Stomach (tissue), 19 donors: ENCODE results near the gene XRCC2. TPM values are rescaled to one million over a fixed set of nuclear protein-coding genes. Genes with fewer than 3 reads are reported as not detected.
"Not testable (repeated sequence)": the region's sequence is repeated elsewhere in the genome, so short reads cannot be mapped to it uniquely, and the experiment has no call there.

ENCODE experiments used
- DNase-seq, 2 donors: peaks; one replicate each; pipeline versions ENCODE4 v3.0.0 to v3.0.0-alpha.2; 2013 to 2019
- H3K27ac ChIP-seq, 5 donors: fragments of 200-600 bp in 4 of 5; sonication (generic) in 4 of 5; one replicate each; pipeline ENCODE4 v1.5.1; 2013 to 2019; ENCODE audit warnings: mild to moderate bottlenecking in 1 of 5, moderate library complexity in 1 of 5
- H3K27me3 ChIP-seq, 3 donors: fragments of 200-600 bp; sonication (generic); one replicate each; pipeline ENCODE4 v1.5.1; 2017 to 2019; ENCODE audit warnings: mixed run types in 1 of 3
- H3K36me3 ChIP-seq, 4 donors: fragments of 200-600 bp; sonication (generic); 1 replicate in 3 of 4; 2 replicates in 1 of 4; pipeline ENCODE4 v1.5.1; 2016 to 2019
- H3K4me1 ChIP-seq, 4 donors: fragments of 200-600 bp; sonication (generic); one replicate each; pipeline ENCODE4 v1.5.1; 2016 to 2019
- H3K4me3 ChIP-seq, 4 donors: fragments of 200-600 bp; sonication (generic) in 3 of 4; one replicate each; pipeline ENCODE4 v1.5.1; 2016 to 2019; ENCODE audit warnings: mild to moderate bottlenecking in 1 of 4
- H3K9me3 ChIP-seq, 4 donors: fragments of 200-600 bp; sonication (generic); one replicate each; pipeline ENCODE4 v1.5.1; 2016 to 2019
- EP300 ChIP-seq: sonication (generic); formaldehyde crosslinking; IDR thresholded peaks from one replicate; pipeline ENCODE4 v1.6.1; 2017; ENCODE audit warnings: antibody characterized with exemption
- POLR2A ChIP-seq, 4 donors: fragments of 450-650 bp; IDR thresholded peaks; one replicate each; pipeline ENCODE4 v1.6.1; 2016; ENCODE audit warnings: antibody characterized with exemption in 4 of 4, control low read depth in 2 of 4, mild to moderate bottlenecking in 1 of 4, moderate library complexity in 1 of 4
- POLR2AphosphoS5 ChIP-seq, 3 donors: sonication (generic); formaldehyde crosslinking; IDR thresholded peaks; one replicate each; pipeline ENCODE4 v1.6.1; 2016; ENCODE audit warnings: antibody characterized with exemption in 3 of 3
- WGBS, 5 donors: extraction: QIAGEN DNeasy Blood & Tissue Kit in 3 of 5; methylation state at CpG; one replicate each; pipeline versions ENCODE4 v1.1.5 to v1.1.7; 2013 to 2018; 5-methylcytosine and 5-hydroxymethylcytosine counted together
- intact Hi-C: fragments of 100-400 bp; cut with DNase I; formaldehyde crosslinking; loops from one replicate; pipeline ENCODE4 v1.15.1; 2023; ENCODE audit warnings: low total_unique reads
- long read RNA-seq, 10 donors: transcript quantifications; one replicate each; lab custom pipeline, GENCODE V29; 2026
- polyA plus RNA-seq, 3 donors: library from polyadenylated mRNA; stranded (reverse); fragments of 200-250 nt; gene quantifications; one replicate each; pipeline ENCODE4 v1.2.3, GENCODE V29; 2013
- total RNA-seq, 5 donors: library from RNA; depleted of rRNA; stranded (reverse); fragments of >200 nt; gene quantifications; one replicate each; pipeline versions ENCODE4 v1.1.0 to v1.2.3, GENCODE V29; 2014 to 2016
- TF ChIP-seq, protein P1 (sequence below), 7 experiments: fragments of 450-650 bp in 4 of 7; fragments of 200-600 bp in 3 of 7; sonication (generic) in 3 of 7; IDR thresholded peaks; one replicate each; pipeline ENCODE4 v1.5.1; 2016 to 2019; ENCODE audit warnings: antibody characterized with exemption in 7 of 7, control low read depth in 2 of 7, mild to moderate bottlenecking in 1 of 7
- donor health status: healthy with polysubstance abuse.
- donor health status: Bipolar disorder and iron deficiency.
- donor health status: healthy.

Gene XRCC2
- total RNA-seq, result 10 to 100 TPM in 1 of 5 donors, 1 to 10 TPM in 2, under 1 TPM in 2; 0.58 to 10.1 (median 1.8) TPM
- polyA plus RNA-seq, result under 1 TPM; 0.46 to 0.68 (median 0.50) TPM
- long read RNA-seq, donor 1, result 0 reads
- long read RNA-seq, donor 2, result 0 reads
- long read RNA-seq, donor 3, result 0 reads
- long read RNA-seq, donor 4, result 0 reads
- long read RNA-seq, donor 5, result 0 reads
- long read RNA-seq, donor 6, partial matches to known transcripts, result 0 of 2 reads
- long read RNA-seq, donor 6, other reads (novel, unspliced or antisense), result 0 of 2 reads
- long read RNA-seq, donor 7, result 0 reads
- long read RNA-seq, donor 8, partial matches to known transcripts, result 0 of 1 reads
- long read RNA-seq, donor 8, other reads (novel, unspliced or antisense), result 0 of 1 reads
- long read RNA-seq, donor 9, result 0 reads
- long read RNA-seq, donor 10, result 0 reads

DNA sequence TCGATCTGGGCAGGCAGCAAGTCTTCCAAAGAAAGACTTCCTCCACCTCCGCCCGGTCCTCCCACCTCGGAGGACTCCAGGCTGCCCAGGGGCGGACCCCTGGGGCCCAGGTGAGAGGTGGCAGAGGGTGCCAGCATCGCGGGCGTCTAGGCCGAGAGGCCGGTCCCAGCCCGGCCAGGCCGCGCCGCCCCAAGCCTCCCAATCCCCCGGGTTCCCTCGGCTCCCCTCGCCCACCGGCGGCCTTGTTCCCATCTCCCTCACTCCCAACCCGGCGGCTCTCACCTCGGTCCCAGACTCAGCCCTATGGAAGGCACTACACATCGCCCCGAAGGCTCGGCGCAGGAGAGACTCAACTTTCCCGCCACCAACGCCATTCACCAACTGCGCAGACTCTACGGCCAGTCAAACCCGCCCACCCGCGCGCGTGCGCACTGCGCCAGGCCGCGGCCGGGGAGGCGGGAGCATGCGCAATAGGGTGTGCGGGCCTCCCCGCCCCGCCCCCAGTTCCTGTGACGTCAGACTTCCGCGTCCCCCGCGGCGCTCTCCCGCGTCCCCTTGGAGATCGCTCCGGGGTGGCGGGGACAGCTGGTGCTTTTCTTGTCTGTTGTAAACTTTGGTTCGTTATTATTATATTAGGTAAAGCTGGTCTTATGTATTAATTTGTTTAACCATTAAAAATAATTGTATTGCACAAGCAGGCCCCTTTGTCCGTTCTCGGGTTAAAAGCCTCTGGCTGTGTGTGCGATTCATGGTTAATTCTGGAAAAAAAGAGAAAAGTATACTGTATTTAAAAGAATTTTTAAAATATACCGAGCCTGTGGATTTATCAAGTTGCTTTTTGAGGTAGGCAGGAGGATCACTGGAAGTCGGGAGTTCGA, at the start of gene XRCC2:
Gene XRCC2 (minus strand): TSS at position 383 of the 878 bp plus-strand sequence. CDS start 62 bp downstream, at position 321.
- H3K27ac ChIP-seq, result peak within 1 kb of the TSS; percentile 83 to 89 (median 88)
- H3K36me3 ChIP-seq, result no peaks in the 10 kb centered on the region
- TF ChIP-seq POLR2A (IDR thresholded peaks at IDR 0.05), result peak in 1 of 4 donors; percentile 65
- peak; percentile 91 to 99 (median 94) for TF ChIP-seq POLR2AphosphoS5 (IDR thresholded peaks at IDR 0.05)
- no peak for TF ChIP-seq EP300
- H3K9me3 ChIP-seq, result no peaks in the 10 kb centered on the region
- intact Hi-C loops, result no loop called here
- WGBS, 5 donors, result 2 to 3% (median 3%) methylated on average over 48 to 63 of the region's 63 CpGs
- peak within 1 kb of the TSS; percentile 64 to 97 (median 74) for H3K4me3 ChIP-seq
- peak; percentile 94 to 98 for DNase-seq
- peaks cover 0 to 20% (median 14%) of the 10 kb centered on the region in 4 donors for H3K4me1 ChIP-seq
- no peaks in the 10 kb centered on the region for H3K27me3 ChIP-seq

DNA sequence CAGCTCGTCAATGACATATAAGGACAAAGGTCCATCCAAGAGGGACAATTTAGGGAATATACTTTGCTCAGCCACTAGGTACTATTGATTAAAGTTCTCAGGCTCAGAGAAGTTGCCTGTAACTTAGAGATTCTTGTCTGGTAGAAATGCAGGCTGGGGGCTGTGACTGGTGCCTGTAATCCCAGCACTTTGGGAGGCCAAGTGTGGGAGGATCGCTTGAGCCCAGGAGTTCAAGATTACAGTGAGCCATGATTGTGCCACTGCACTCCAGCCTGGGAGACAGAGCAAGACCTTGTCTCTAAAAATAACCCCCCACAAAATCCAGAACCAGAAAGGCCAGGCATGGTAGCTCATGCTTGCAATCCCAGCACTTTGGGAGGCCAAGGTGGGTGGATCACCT, 47.4 kb upstream of the XRCC2 start:
- TF ChIP-seq, protein P1, sequence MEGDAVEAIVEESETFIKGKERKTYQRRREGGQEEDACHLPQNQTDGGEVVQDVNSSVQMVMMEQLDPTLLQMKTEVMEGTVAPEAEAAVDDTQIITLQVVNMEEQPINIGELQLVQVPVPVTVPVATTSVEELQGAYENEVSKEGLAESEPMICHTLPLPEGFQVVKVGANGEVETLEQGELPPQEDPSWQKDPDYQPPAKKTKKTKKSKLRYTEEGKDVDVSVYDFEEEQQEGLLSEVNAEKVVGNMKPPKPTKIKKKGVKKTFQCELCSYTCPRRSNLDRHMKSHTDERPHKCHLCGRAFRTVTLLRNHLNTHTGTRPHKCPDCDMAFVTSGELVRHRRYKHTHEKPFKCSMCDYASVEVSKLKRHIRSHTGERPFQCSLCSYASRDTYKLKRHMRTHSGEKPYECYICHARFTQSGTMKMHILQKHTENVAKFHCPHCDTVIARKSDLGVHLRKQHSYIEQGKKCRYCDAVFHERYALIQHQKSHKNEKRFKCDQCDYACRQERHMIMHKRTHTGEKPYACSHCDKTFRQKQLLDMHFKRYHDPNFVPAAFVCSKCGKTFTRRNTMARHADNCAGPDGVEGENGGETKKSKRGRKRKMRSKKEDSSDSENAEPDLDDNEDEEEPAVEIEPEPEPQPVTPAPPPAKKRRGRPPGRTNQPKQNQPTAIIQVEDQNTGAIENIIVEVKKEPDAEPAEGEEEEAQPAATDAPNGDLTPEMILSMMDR (IDR thresholded peaks at IDR 0.05), result no peak
- no peak for TF ChIP-seq POLR2A (IDR thresholded peaks at IDR 0.05)
- no peak for TF ChIP-seq EP300
- TF ChIP-seq POLR2AphosphoS5 (IDR thresholded peaks at IDR 0.05), result no peak
- DNase-seq, result no peak
- no peaks in the 10 kb centered on the region for H3K36me3 ChIP-seq
- no peaks in the 10 kb centered on the region for H3K4me1 ChIP-seq
- H3K27me3 ChIP-seq, result no peaks in the 10 kb centered on the region
- intact Hi-C loops, result no loop called here
- no peak overlapping the region for H3K27ac ChIP-seq
- no peaks in the 10 kb centered on the region for H3K9me3 ChIP-seq
- 79 to 92% (median 88%) methylated on average over 2 of the region's 2 CpGs for WGBS, 5 donors
- H3K4me3 ChIP-seq, result no peak overlapping the region

DNA sequence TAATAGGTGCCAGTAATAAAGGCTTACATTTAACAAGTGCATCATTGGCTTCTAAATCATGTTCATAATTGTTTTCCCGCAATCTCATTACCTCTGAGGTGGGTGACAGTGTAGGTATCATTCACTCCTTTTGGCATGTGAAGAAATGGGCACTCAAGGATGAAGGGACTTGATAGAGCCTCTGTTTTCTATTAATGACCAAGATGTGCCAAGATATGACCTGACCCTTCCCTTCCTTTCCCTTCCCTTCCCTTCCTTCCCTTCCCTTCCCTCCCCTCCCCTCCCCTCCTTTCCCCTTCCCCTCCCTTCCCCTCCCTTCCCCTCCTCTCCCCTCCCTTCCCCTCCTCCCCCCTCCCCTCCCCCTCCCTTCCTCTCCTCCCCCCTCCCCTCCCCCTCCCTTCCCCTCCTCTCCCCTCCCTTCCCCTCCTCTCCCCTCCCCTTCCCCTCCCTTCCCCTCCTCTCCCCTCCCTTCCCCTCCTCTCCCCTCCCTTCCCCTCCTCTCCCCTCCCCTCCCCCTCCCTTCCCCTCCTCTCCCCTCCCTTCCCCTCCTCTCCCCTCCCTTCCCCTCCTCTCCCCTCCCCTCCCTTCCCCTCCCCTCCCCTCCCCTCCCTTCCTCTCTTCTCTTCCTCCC, 36.6 kb upstream of the XRCC2 start:
- DNase-seq, H3K27me3 ChIP-seq, intact Hi-C loops, H3K4me3 ChIP-seq, H3K4me1 ChIP-seq, H3K36me3 ChIP-seq, H3K9me3 ChIP-seq, H3K27ac ChIP-seq: not testable (repeated sequence)
- 93 to 100% (median 97%) methylated on average over 1 of the region's 1 CpG for WGBS, 5 donors

DNA sequence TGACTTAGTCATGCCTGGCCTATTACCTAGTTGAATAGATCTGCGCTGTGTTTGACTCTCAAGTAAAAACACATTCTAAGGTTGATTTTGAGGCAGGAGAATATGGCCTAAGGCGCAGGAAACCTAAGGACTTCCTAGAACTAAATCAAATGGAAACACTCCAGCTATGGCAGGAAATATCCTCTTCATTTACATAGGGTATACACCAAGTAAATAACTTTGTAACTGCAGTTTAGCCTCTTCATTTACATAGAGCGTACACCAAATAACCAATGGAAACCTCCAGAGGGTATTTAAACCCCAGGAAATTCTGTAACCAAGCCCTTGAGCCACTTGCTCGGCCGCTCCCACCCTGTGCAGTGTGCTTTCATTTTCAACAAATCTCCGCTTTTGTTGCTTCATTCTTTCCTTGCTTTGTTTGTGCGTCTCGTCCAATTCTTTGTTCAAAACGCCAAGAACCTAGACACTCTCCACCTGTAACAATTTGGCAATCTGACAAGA, 35.6 kb upstream of the XRCC2 start:
- H3K27ac ChIP-seq, result no peak overlapping the region
- intact Hi-C loops, result no loop called here
- H3K4me1 ChIP-seq, result peaks cover 0 to 5% (median 0%) of the 10 kb centered on the region in 4 donors
- no peaks in the 10 kb centered on the region for H3K36me3 ChIP-seq
- no peak overlapping the region for H3K4me3 ChIP-seq
- peaks cover 0 to 4% (median 0%) of the 10 kb centered on the region in 3 donors for H3K27me3 ChIP-seq
- no peaks in the 10 kb centered on the region for H3K9me3 ChIP-seq
- WGBS, 5 donors, result 64 to 80% (median 77%) methylated on average over 9 of the region's 9 CpGs
- no peak for DNase-seq
- TF ChIP-seq EP300, result no peak
- TF ChIP-seq, protein P1 (IDR thresholded peaks at IDR 0.05), result no peak
- no peak for TF ChIP-seq POLR2AphosphoS5 (IDR thresholded peaks at IDR 0.05)
- no peak for TF ChIP-seq POLR2A (IDR thresholded peaks at IDR 0.05)

DNA sequence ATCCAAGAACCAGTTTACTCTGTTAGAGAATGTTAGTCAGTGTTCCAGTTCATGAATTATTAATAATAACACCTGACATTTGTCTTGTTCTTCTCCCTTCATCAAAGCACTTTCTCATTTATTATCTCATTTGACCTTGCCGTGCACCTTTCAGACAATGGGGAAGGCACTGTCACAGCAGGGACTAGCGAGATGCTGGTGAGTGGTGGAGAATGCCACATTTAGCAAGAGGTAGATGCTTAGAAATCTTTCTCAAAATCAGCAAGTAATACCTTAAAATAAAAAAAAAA, 34.2 kb upstream of the XRCC2 start:
- no peak for TF ChIP-seq EP300
- TF ChIP-seq POLR2AphosphoS5 (IDR thresholded peaks at IDR 0.05), result no peak
- no peak for TF ChIP-seq POLR2A (IDR thresholded peaks at IDR 0.05)
- TF ChIP-seq, protein P1 (IDR thresholded peaks at IDR 0.05), result no peak
- Histone ChIP-seq H3K4me1 (peaks cover 0 to 7% (median 0%) of the 10 kb centered on the region in 4 donors), H3K9me3 (peaks cover 2 to 7% (median 4%) of the 10 kb centered on the region in 4 donors), H3K4me3 (no peak overlapping the region), H3K27me3 (peaks cover 0 to 4% (median 0%) of the 10 kb centered on the region in 3 donors), H3K27ac (no peak overlapping the region), H3K36me3 (no peaks in the 10 kb centered on the region)
- WGBS, 5 donors, result 43 to 56% (median 51%) methylated on average over 2 of the region's 2 CpGs
- DNase-seq, result no peak
- intact Hi-C loops, result no loop called here
